Esophagus muscularis mucosa (tissue), 4 donors: ENCODE results near the gene KRT4.

ENCODE experiments used
- EP300 ChIP-seq: sonication (generic); formaldehyde crosslinking; IDR thresholded peaks from one replicate; pipeline ENCODE4 v1.6.1; 2017; ENCODE audit warnings: antibody characterized with exemption
- POLR2A ChIP-seq: fragments of 450-650 bp; IDR thresholded peaks from one replicate; pipeline ENCODE4 v1.6.1; 2017; ENCODE audit warnings: antibody characterized with exemption, moderate library complexity, mild to moderate bottlenecking, low read depth
- POLR2AphosphoS5 ChIP-seq, 2 donors: sonication (generic); formaldehyde crosslinking; IDR thresholded peaks; one replicate each; pipeline ENCODE4 v1.6.1; 2017; ENCODE audit warnings: antibody characterized with exemption in 2 of 2
- TF ChIP-seq, protein P1 (sequence below), 3 experiments: fragments of 200-600 bp in 2 of 3; fragments of 450-650 bp in 1 of 3; sonication (generic) in 2 of 3; IDR thresholded peaks; one replicate each; pipeline ENCODE4 v1.5.1; 2017 to 2019; ENCODE audit warnings: antibody characterized with exemption in 3 of 3, mild to moderate bottlenecking in 2 of 3, moderate library complexity in 1 of 3

DNA sequence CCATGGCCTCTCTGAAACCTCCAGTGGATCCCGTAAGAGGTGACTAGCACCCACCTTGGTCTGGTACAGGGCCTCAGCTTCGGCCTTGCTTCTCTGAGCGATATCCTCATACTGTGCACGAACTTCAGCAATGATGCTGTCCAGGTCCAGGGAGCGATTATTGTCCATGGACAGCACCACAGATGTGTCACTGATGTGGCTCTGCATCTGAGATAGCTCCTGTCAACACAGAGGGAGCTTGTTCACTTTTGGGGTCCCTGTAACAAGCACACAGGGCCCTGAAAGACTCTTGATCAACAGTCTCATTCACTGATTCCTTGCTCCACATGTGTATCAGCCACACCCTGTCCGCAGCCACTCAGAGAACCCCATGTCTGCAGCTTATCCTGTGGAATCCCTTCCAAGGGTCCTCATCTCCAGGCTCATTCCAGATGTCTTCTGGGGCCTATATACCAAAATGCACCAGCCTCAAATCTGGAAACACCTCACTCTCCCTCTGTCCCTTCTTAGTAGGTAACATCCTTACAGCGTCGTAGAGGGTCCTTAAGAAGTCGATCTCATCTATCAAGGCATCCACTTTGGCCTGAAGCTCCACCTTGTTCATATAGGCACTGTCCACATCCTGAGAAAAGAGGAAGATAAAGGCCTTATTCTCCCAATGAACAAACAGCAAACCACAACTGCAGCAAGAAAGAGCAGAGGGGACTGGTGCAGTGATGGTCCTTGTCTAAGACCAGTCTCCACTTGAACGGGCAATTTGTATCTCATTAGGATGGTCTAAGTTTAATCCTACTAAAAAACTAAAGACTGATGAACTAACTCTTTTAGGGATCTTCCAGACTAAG, 21.5 kb downstream of the KRT4 start:
- TF ChIP-seq, protein P1, sequence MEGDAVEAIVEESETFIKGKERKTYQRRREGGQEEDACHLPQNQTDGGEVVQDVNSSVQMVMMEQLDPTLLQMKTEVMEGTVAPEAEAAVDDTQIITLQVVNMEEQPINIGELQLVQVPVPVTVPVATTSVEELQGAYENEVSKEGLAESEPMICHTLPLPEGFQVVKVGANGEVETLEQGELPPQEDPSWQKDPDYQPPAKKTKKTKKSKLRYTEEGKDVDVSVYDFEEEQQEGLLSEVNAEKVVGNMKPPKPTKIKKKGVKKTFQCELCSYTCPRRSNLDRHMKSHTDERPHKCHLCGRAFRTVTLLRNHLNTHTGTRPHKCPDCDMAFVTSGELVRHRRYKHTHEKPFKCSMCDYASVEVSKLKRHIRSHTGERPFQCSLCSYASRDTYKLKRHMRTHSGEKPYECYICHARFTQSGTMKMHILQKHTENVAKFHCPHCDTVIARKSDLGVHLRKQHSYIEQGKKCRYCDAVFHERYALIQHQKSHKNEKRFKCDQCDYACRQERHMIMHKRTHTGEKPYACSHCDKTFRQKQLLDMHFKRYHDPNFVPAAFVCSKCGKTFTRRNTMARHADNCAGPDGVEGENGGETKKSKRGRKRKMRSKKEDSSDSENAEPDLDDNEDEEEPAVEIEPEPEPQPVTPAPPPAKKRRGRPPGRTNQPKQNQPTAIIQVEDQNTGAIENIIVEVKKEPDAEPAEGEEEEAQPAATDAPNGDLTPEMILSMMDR (IDR thresholded peaks at IDR 0.05): no peak
- no peak for TF ChIP-seq POLR2A
- TF ChIP-seq POLR2AphosphoS5 (IDR thresholded peaks at IDR 0.05): no peak
- no peak for TF ChIP-seq EP300
